Neural progenitor cell (in vitro differentiated cells): ENCODE data around the gene CD86. TPM values are rescaled to one million over a fixed set of nuclear protein-coding genes. Genes with fewer than 3 reads are reported as not detected.

Source experiments
- DNase-seq: peaks from one replicate; pipeline ENCODE4 v3.0.0-alpha.2; 2016; ENCODE audit warnings: low spot score
- H2AFZ ChIP-seq: fragments of 200-600 bp; sonication (generic); replicated peaks from 2 replicates; pipeline ENCODE4 v1.6.1; 2016; ENCODE audit warnings: antibody characterized with exemption
- H3F3A ChIP-seq: fragments of 200-600 bp; sonication (generic); 2 replicates; pipeline ENCODE4 v1.6.1; 2016; ENCODE audit warnings: antibody characterized with exemption, low read depth
- H3K27ac ChIP-seq: fragments of 200-600 bp; sonication (generic); 2 replicates; pipeline ENCODE4 v1.5.1; 2016; ENCODE audit warnings: mild to moderate bottlenecking
- H3K27me3 ChIP-seq: fragments of 200-600 bp; sonication (generic); 2 replicates; pipeline ENCODE4 v1.6.1; 2016; ENCODE audit warnings: mild to moderate bottlenecking, moderate library complexity
- H3K36me3 ChIP-seq: fragments of 200-600 bp; sonication (generic); 2 replicates; pipeline ENCODE4 v1.5.1; 2016
- H3K4me1 ChIP-seq: fragments of 200-600 bp; sonication (generic); 2 replicates; pipeline ENCODE4 v1.6.1; 2016; ENCODE audit warnings: mixed run types
- H3K4me2 ChIP-seq: fragments of 200-600 bp; sonication (generic); 2 replicates; pipeline ENCODE4 v1.6.1; 2016
- H3K4me3 ChIP-seq: fragments of 200-600 bp; sonication (generic); 2 replicates; pipeline ENCODE4 v1.5.1; 2016
- H3K79me2 ChIP-seq: fragments of 200-600 bp; sonication (generic); 2 replicates; pipeline ENCODE4 v1.6.1; 2016; ENCODE audit warnings: low read depth
- H3K9ac ChIP-seq: fragments of 200-600 bp; sonication (generic); 2 replicates; pipeline ENCODE4 v1.6.1; 2016
- H3K9me3 ChIP-seq: fragments of 200-600 bp; sonication (generic); 2 replicates; pipeline ENCODE4 v1.5.1; 2016; ENCODE audit warnings: low read depth
- H4K20me1 ChIP-seq: fragments of 200-600 bp; sonication (generic); 2 replicates; pipeline ENCODE4 v1.6.1; 2016; ENCODE audit warnings: low read depth
- H3K27ac Mint-ChIP-seq: 3 replicates; pipeline ENCODE4 v1.8.0; 2021; ENCODE audit warnings: mixed read lengths
- H3K27me3 Mint-ChIP-seq: 2 replicates; pipeline ENCODE4 v1.8.0; 2022; ENCODE audit warnings: low read depth, mild to moderate bottlenecking, inconsistent platforms, moderate library complexity, mixed read lengths; ENCODE audit not compliant: insufficient read depth
- H3K36me3 Mint-ChIP-seq: 3 replicates; pipeline ENCODE4 v1.8.0; 2021; ENCODE audit warnings: mixed read lengths
- H3K4me1 Mint-ChIP-seq: 3 replicates; pipeline ENCODE4 v1.8.0; 2021; ENCODE audit warnings: mixed read lengths
- H3K4me3 Mint-ChIP-seq: 3 replicates; pipeline ENCODE4 v1.8.0; 2021; ENCODE audit warnings: mild to moderate bottlenecking, moderate library complexity, mixed read lengths
- H3K9me3 Mint-ChIP-seq: 3 replicates; pipeline ENCODE4 v1.8.0; 2020; ENCODE audit warnings: mixed read lengths
- EZH2 ChIP-seq: fragments of 200-600 bp; sonication (generic); IDR thresholded peaks from 2 replicates; pipeline ENCODE4 v1.6.1; 2017; ENCODE audit warnings: antibody characterized with exemption, mild to moderate bottlenecking, moderate library complexity
- EZH2phosphoT487 ChIP-seq: fragments of 200-600 bp; sonication (generic); IDR thresholded peaks from 2 replicates; pipeline ENCODE4 v1.6.1; 2017; ENCODE audit warnings: antibody characterized with exemption
- small RNA-seq: library from RNA; depleted of rRNA; stranded (forward); fragments of <200 nt; gene quantifications from one replicate; pipeline ENCODE3, GENCODE V24; 2015
- total RNA-seq: library from RNA; depleted of rRNA; stranded (reverse); fragments of >200 nt; gene quantifications from 2 replicates; pipeline ENCODE4 v1.2.3, GENCODE V29; 2015; ENCODE audit warnings: low replicate concordance
- TF ChIP-seq, protein P1 (sequence below): fragments of 200-600 bp; sonication (generic); IDR thresholded peaks from 2 replicates; pipeline ENCODE4 v1.5.1; 2017; ENCODE audit warnings: antibody characterized with exemption, mild to moderate bottlenecking

The CD86 gene
- total RNA-seq, 1 donor from 2014 or later: not detected

DNA sequence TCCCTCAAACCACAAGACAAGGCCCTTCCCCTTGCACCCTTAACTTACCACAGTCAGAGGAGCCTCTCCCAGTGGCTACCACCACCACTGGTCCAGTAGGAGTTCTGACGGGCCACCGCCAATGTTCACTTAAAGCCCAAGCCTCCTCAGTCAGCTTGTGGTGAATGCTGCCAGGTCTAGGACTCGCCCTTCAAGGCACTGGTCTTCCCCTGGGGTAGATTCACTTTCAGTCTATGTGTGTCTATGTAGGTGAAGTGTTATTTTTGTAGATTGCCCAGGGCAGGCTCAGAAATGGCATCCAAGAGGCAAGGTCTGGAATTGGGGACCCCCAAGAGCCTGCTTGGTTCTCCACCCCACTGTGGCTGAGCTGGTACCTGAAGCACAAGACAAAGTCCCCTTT is 112.9 kb downstream of the CD86 start:
- no peaks in the 10 kb centered on the region for H3K36me3 Mint-ChIP-seq

DNA sequence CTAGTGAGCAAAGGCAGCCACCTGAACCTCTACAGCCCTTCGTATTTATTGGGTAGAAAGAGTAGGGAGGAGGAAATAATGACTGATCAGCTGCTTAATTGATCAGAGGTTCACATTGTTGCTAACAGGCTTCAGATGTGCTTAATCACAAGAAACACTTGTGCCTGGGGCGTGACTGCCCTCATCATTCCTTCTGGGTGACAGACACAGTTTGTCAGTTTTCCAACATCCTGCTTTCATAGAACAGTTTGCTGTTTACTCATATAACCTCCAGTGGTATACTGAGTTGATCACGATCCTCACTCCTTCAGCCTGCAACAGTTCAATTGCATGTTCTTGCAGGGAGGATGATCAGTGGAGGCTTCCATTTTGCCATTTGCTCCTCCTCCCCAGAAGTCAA is 114.7 kb downstream of the CD86 start:
- Mint-ChIP-seq H3K4me3 (no peak overlapping the region), H3K27ac (no peak overlapping the region), H3K36me3 (no peaks in the 10 kb centered on the region), H3K4me1 (no peaks in the 10 kb centered on the region), H3K9me3 (peaks cover 10% of the 10 kb centered on the region), H3K27me3 (peaks cover 2% of the 10 kb centered on the region)
- Histone ChIP-seq H2AFZ (no peak overlapping the region), H3F3A (no peaks in the 10 kb centered on the region), H3K4me3 (no peak overlapping the region), H3K36me3 (no peaks in the 10 kb centered on the region), H3K27ac (no peak overlapping the region), H4K20me1 (no peaks in the 10 kb centered on the region), H3K9me3 (no peaks in the 10 kb centered on the region), H3K27me3 (no peaks in the 10 kb centered on the region), H3K4me1 (no peaks in the 10 kb centered on the region), H3K4me2 (no peak overlapping the region), H3K79me2 (no peaks in the 10 kb centered on the region), H3K9ac (no peak overlapping the region)
- no peak for DNase-seq
- TF ChIP-seq EZH2phosphoT487 (no peak), EZH2 (no peak)
- TF ChIP-seq, protein P1, sequence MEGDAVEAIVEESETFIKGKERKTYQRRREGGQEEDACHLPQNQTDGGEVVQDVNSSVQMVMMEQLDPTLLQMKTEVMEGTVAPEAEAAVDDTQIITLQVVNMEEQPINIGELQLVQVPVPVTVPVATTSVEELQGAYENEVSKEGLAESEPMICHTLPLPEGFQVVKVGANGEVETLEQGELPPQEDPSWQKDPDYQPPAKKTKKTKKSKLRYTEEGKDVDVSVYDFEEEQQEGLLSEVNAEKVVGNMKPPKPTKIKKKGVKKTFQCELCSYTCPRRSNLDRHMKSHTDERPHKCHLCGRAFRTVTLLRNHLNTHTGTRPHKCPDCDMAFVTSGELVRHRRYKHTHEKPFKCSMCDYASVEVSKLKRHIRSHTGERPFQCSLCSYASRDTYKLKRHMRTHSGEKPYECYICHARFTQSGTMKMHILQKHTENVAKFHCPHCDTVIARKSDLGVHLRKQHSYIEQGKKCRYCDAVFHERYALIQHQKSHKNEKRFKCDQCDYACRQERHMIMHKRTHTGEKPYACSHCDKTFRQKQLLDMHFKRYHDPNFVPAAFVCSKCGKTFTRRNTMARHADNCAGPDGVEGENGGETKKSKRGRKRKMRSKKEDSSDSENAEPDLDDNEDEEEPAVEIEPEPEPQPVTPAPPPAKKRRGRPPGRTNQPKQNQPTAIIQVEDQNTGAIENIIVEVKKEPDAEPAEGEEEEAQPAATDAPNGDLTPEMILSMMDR: no peak

More for the DNA sequence above, 112.9 kb downstream of the CD86 start:
- H3K4me2 ChIP-seq: no peak overlapping the region
- H3K79me2 ChIP-seq: no peaks in the 10 kb centered on the region
- no peaks in the 10 kb centered on the region for H3K4me1 ChIP-seq
- H3K4me3 ChIP-seq: no peak overlapping the region
- no peaks in the 10 kb centered on the region for H3K27me3 ChIP-seq
- Mint-ChIP-seq H3K27ac (no peak overlapping the region), H3K4me3 (no peak overlapping the region), H3K27me3 (peaks cover 2% of the 10 kb centered on the region), H3K9me3 (peaks cover 13% of the 10 kb centered on the region), H3K4me1 (no peaks in the 10 kb centered on the region)
- TF ChIP-seq EZH2phosphoT487 (no peak), EZH2 (no peak)
- TF ChIP-seq, protein P1: no peak
- H2AFZ ChIP-seq: no peak overlapping the region
- no peaks in the 10 kb centered on the region for H3F3A ChIP-seq
- H4K20me1 ChIP-seq: no peaks in the 10 kb centered on the region
- H3K36me3 ChIP-seq: no peaks in the 10 kb centered on the region
- no peaks in the 10 kb centered on the region for H3K9me3 ChIP-seq
- H3K9ac ChIP-seq: no peak overlapping the region
- no peak for DNase-seq
- no peak overlapping the region for H3K27ac ChIP-seq

Small RNA genes within 50 kb of the gene (small RNA-seq; reads per million reads assigned to genes)
- not detected for gene RF00019

Other genes with a start within 250 kb of the CD86 start
- 53.7 and 89.6 TPM in 2 replicates for gene IQCB1, start 220.3 kb upstream of the CD86 start, total RNA-seq
- 1.2 and 8.5 TPM in 2 replicates for gene EAF2, start 220.2 kb upstream of the CD86 start, total RNA-seq
- 1.0 TPM in 2 replicates for gene SLC15A2, start 161.0 kb upstream of the CD86 start, total RNA-seq
- gene ILDR1, start 33.1 kb upstream of the CD86 start, total RNA-seq: 0.07 and 0.22 TPM in 2 replicates
- gene CASR, start 128.3 kb downstream of the CD86 start, total RNA-seq: not detected in 2 replicates